ENCODE measurements around the gene MAPK8.

- no peak for TF ChIP-seq CTCF (IDR thresholded peaks at IDR 0.05; ENCODE audit: insufficient read depth, low read length)
- TF ChIP-seq SPI1 (IDR thresholded peaks at IDR 0.05; ENCODE audit: borderline replicate concordance, low read depth), result no peak
- no peak for TF ChIP-seq GABPA (IDR thresholded peaks at IDR 0.05; ENCODE audit: low read depth)
These were observed 164.7 kb downstream of the MAPK8 start for GRCh38 chr10:48470893-48471805.
